Small intestine (tissue), 7 donors: ENCODE results near the gene LRRIQ4. TPM values are rescaled to one million over a fixed set of nuclear protein-coding genes. Genes with fewer than 3 reads are reported as not detected.
A peak's percentile ranks its signal among the peaks of the same experiment; 100 is the strongest.

Experiments
- DNase-seq, 2 donors: peaks; one replicate each; pipeline versions ENCODE4 v3.0.0 to v3.0.0-alpha.2; 2013
- FAIRE-seq: peaks from 2 replicates; lab custom pipeline; 2012; peaks lifted over from hg19 to GRCh38; lab: Jason Lieb, UNC
- H3K27ac ChIP-seq, 3 donors: one replicate each; pipeline ENCODE4 v1.5.1; 2013; ENCODE audit warnings: low read length in 2 of 3, mild to moderate bottlenecking in 2 of 3, control low read depth in 1 of 3, inconsistent platforms in 1 of 3, low read depth in 1 of 3, moderate library complexity in 1 of 3
- H3K27me3 ChIP-seq, 3 donors: one replicate each; pipeline ENCODE4 v1.6.1; 2013; ENCODE audit warnings: low read length in 3 of 3, inconsistent platforms in 1 of 3; ENCODE audit not compliant: control insufficient read depth in 3 of 3, insufficient read depth in 3 of 3
- H3K36me3 ChIP-seq, 3 donors: one replicate each; pipeline ENCODE4 v1.6.1; 2013; ENCODE audit warnings: low read length in 3 of 3, inconsistent platforms in 1 of 3, low read depth in 1 of 3, mild to moderate bottlenecking in 1 of 3, moderate library complexity in 1 of 3; ENCODE audit not compliant: control insufficient read depth in 3 of 3, insufficient read depth in 2 of 3
- H3K4me1 ChIP-seq, 3 donors: one replicate each; pipeline ENCODE4 v1.6.1; 2013; ENCODE audit warnings: low read length in 2 of 3, inconsistent platforms in 1 of 3, low read depth in 1 of 3, mild to moderate bottlenecking in 1 of 3, moderate library complexity in 1 of 3; ENCODE audit not compliant: control insufficient read depth in 3 of 3, insufficient read depth in 2 of 3
- H3K4me3 ChIP-seq, 3 donors: one replicate each; pipeline ENCODE4 v1.5.1; 2013; ENCODE audit warnings: low read length in 3 of 3, control low read depth in 1 of 3, inconsistent platforms in 1 of 3, low read depth in 1 of 3, mild to moderate bottlenecking in 1 of 3, moderate library complexity in 1 of 3
- H3K9me3 ChIP-seq, 2 donors: one replicate each; pipeline ENCODE4 v1.6.1; 2013; ENCODE audit warnings: low read depth in 1 of 2, low read length in 1 of 2; ENCODE audit not compliant: control insufficient read depth in 2 of 2, insufficient read depth in 1 of 2
- WGBS, 3 donors: extraction: QIAGEN DNeasy Blood & Tissue Kit; methylation state at CpG; one replicate each; pipeline ENCODE4 v1.1.7; 2013; 5-methylcytosine and 5-hydroxymethylcytosine counted together
- polyA plus RNA-seq, 4 donors: library from polyadenylated mRNA; stranded (reverse) in 3 of 4; unstranded in 1 of 4; fragments of 200-250 nt in 3 of 4; fragments of 120-200 nt in 1 of 4; gene quantifications; one replicate each; pipeline versions ENCODE4 v1.2.1 to v1.2.3, GENCODE V29; 2013
- donor health status: healthy with polysubstance abuse.
- donor health status: control.
- donor health status: control.
- donor health status: Bipolar disorder and iron deficiency.
- donor health status: healthy.

LRRIQ4 gene
- polyA plus RNA-seq, 4 donors = 0.13 TPM; not detected in 3

GRCh38 chr3:169772897-169773816 lies 39.5 kb upstream of the LRRIQ4 start, which contains the start of gene MYNN:
Gene MYNN (plus strand): TSS chr3:169773396. CDS start chr3:169774296, 900 bp downstream.
- WGBS, 3 donors = 0 to 1% (median 1%) methylated on average over 60 to 61 of the region's 61 CpGs

GRCh38 chr3:169774186-169774585 lies 38.5 kb upstream of the LRRIQ4 start:
- DNase-seq = no peak
- H3K9me3 ChIP-seq = no peaks in the 10 kb centered on the region
- H3K36me3 ChIP-seq = peaks cover 4 to 10% (median 8%) of the 10 kb centered on the region in 3 donors
- H3K27me3 ChIP-seq = no peaks in the 10 kb centered on the region
- peaks cover 0 to 6% (median 4%) of the 10 kb centered on the region in 3 donors for H3K4me1 ChIP-seq
- WGBS, 3 donors = 14 to 44% (median 32%) methylated on average over 5 of the region's 5 CpGs
- peak overlapping the region in 2 of 3 donors; percentile 59 to 90 for H3K4me3 ChIP-seq
- no peak for FAIRE-seq
- H3K27ac ChIP-seq = peak overlapping the region in 2 of 3 donors; percentile 48 to 99

More at GRCh38 chr3:169772897-169773816, 39.5 kb upstream of the LRRIQ4 start, which contains the start of gene MYNN:
- DNase-seq (peak; percentile 93 to 99), FAIRE-seq (no peak)
- peaks cover 0 to 6% (median 4%) of the 10 kb centered on the region in 3 donors for H3K4me1 ChIP-seq
- peaks cover 2 to 7% (median 7%) of the 10 kb centered on the region in 3 donors for H3K36me3 ChIP-seq
- H3K9me3 ChIP-seq = no peaks in the 10 kb centered on the region
- peak within 1 kb of the TSS; percentile 59 to 90 (median 83) for H3K4me3 ChIP-seq
- peak within 1 kb of the TSS; percentile 96 to 99 (median 97) for H3K27ac ChIP-seq
- H3K27me3 ChIP-seq = no peaks in the 10 kb centered on the region

GRCh38 chr3:169777822-169778221 lies 34.8 kb upstream of the LRRIQ4 start:
- Histone ChIP-seq H3K9me3 (no peaks in the 10 kb centered on the region), H3K27ac (no peak overlapping the region), H3K4me1 (peaks cover 0 to 6% (median 4%) of the 10 kb centered on the region in 3 donors), H3K4me3 (no peak overlapping the region), H3K36me3 (peaks cover 13 to 18% (median 14%) of the 10 kb centered on the region in 3 donors), H3K27me3 (no peaks in the 10 kb centered on the region)
- no peak for FAIRE-seq
- no peak for DNase-seq
- 73 to 89% (median 84%) methylated on average over 4 of the region's 4 CpGs for WGBS, 3 donors

GRCh38 chr3:169780742-169781141 lies 31.9 kb upstream of the LRRIQ4 start:
- Histone ChIP-seq H3K36me3 (peaks cover 13 to 18% (median 17%) of the 10 kb centered on the region in 3 donors), H3K4me3 (no peak overlapping the region), H3K4me1 (no peaks in the 10 kb centered on the region), H3K27me3 (no peaks in the 10 kb centered on the region), H3K27ac (no peak overlapping the region), H3K9me3 (no peaks in the 10 kb centered on the region)
- DNase-seq (peak in 1 of 2 donors; percentile 19), FAIRE-seq (no peak)
- 55 to 63% (median 58%) methylated on average over 2 of the region's 2 CpGs for WGBS, 3 donors

GRCh38 chr3:169781209-169781855 lies 31.3 kb upstream of the LRRIQ4 start:
- H3K27ac ChIP-seq = no peak overlapping the region
- no peaks in the 10 kb centered on the region for H3K4me1 ChIP-seq
- no peaks in the 10 kb centered on the region for H3K27me3 ChIP-seq
- H3K4me3 ChIP-seq = no peak overlapping the region
- H3K9me3 ChIP-seq = no peaks in the 10 kb centered on the region
- DNase-seq = no peak
- WGBS, 3 donors = 75 to 81% (median 79%) methylated on average over 4 of the region's 4 CpGs
- FAIRE-seq = no peak
- H3K36me3 ChIP-seq = peaks cover 13 to 22% (median 17%) of the 10 kb centered on the region in 3 donors

- H3K27ac ChIP-seq = no peak overlapping the region
- WGBS, 3 donors = 96 to 98% (median 97%) methylated on average over 4 of the region's 4 CpGs
Observed at GRCh38 chr3:169787120-169787519, 25.6 kb upstream of the LRRIQ4 start.

GRCh38 chr3:169787791-169788190 lies 24.9 kb upstream of the LRRIQ4 start:
- H3K27ac ChIP-seq = no peak overlapping the region
- no peaks in the 10 kb centered on the region for H3K4me1 ChIP-seq
- H3K4me3 ChIP-seq = no peak overlapping the region
- H3K9me3 ChIP-seq = no peaks in the 10 kb centered on the region
- FAIRE-seq = no peak
- WGBS, 3 donors = 84 to 86% (median 85%) methylated on average over 1 of the region's 1 CpG
- DNase-seq = no peak
- peaks cover 3 to 11% (median 4%) of the 10 kb centered on the region in 3 donors for H3K36me3 ChIP-seq
- H3K27me3 ChIP-seq = no peaks in the 10 kb centered on the region

More at GRCh38 chr3:169787120-169787519, 25.6 kb upstream of the LRRIQ4 start:
- FAIRE-seq (no peak), DNase-seq (no peak)
- H3K36me3 ChIP-seq = peaks cover 3 to 10% (median 4%) of the 10 kb centered on the region in 3 donors
- H3K9me3 ChIP-seq = no peaks in the 10 kb centered on the region
- no peaks in the 10 kb centered on the region for H3K27me3 ChIP-seq
- no peak overlapping the region for H3K4me3 ChIP-seq
- no peaks in the 10 kb centered on the region for H3K4me1 ChIP-seq

GRCh38 chr3:169790219-169790618 lies 22.5 kb upstream of the LRRIQ4 start:
- FAIRE-seq (no peak), DNase-seq (no peak)
- Histone ChIP-seq H3K36me3 (peaks cover 3 to 9% (median 4%) of the 10 kb centered on the region in 3 donors), H3K4me1 (no peaks in the 10 kb centered on the region), H3K27ac (no peak overlapping the region), H3K4me3 (no peak overlapping the region), H3K27me3 (no peaks in the 10 kb centered on the region), H3K9me3 (no peaks in the 10 kb centered on the region)
